Endometrium (tissue), 2 donors: Measurements from ENCODE around the gene BANF2.
A peak's percentile ranks its signal among the peaks of the same experiment; 100 is the strongest.

Experiments
- FAIRE-seq: peaks from 2 replicates; lab custom pipeline; 2012; peaks lifted over from hg19 to GRCh38; lab: Jason Lieb, UNC
- donor health status: control.
- donor health status: control.

Gene BANF2

DNA sequence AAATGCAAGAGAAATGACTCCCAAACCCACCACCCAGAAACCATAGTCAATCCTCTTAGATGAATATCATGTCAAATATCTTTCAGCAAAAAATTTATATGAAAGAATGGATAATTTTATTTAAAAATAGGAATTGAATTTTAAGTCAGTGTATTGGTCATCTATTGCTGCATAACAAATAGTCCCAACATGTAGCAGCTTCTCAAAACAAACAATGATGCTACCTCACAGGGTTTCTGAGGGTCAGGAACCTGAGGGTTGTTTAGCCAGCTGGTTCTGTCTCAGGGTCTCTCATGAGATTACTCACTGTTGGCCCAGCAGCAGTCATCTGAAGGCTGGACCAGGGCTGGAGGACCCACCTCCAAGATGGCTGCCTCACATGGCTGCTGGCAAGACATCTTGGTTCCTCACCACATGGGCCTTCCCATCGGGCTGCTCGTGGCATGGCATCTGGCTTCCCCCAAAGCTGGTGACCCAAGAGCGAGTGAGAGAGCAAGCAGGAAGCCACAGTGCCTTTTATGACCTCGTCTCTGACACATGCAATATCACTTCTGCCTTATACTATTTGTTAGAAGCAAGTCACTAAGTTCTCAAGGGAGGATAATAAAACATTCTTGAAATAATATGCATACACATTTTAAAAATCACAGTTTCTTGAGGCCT lies 36.3 kb downstream of the BANF2 start:
- no peak for FAIRE-seq

DNA sequence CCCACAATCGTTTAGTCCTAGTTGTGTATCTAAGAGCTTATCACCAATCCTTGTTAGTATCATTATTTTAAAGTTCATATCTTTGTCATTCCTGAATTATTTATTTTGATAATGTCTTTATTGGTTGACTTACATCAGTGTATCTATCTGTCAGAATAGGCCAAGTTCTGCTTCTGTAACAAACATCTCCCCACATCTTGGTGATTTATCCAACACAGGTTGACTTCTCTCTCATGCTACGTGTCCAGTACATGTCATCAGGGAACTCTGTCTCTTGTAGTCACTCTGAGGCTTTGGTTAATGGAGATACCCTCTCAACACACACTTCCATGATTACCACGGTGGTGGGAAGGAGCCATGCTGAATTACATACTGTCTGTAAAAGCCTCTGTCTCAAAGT lies 38.4 kb downstream of the BANF2 start:
- FAIRE-seq: no peak

DNA sequence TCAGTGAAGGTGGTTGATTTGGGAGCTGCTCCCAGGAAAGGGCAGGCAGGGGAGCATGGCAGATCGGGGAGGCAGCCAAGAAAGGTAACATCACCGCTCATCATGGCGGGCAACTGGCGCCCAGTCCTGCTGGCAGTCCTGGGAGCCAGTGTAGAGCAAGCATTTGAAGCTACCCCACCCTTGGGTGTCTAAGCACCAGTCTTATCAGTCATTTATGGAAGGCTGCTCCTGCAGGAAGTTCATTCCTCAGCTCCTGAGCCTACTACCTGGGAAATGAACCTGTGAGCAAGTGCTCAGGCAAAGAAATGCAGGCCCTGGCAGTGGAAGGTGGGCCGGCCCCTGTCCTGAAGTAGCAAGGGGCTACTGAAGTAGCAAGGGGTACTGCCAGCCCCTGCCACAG lies 41.5 kb downstream of the BANF2 start:
- FAIRE-seq: no peak

DNA sequence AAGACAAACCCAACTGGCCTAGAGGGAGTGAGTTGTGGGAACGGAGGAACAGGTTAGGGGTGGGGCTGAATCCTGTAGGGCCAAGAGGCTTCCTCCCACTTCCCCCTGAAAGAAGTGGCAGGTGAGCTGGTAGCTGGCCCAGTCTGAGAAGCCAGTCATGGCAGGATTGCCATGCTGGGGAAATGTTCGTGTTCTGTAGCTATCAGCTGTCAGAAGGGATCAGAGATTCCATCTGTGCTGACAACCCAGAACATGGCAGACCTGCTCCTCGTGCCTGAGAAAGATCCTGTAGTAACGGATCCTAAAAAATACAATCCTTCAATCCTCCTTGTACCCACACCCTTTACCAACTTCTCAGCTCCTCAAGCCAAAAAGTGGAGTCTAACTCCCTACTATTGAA lies 43.0 kb downstream of the BANF2 start:
- no peak for FAIRE-seq

DNA sequence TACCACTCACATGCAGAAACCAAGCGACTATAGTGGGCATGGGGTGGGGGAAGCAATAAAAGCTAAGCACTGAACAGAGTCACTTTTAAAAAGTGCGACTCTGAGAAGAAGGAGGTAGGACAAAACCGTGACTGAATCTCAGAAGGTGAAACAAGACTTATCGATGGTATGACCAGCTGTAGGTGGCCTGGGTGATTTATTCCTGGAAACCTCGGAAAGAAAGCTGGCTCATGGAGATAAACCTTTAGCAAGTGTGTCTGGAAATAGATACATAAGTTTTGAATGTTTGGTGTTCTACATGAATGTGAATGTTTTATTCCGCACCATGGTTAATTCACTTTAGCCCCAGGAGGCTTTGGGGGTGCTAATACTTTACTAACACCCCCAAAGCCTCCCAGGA lies 43.9 kb downstream of the BANF2 start:
- no peak for FAIRE-seq

DNA sequence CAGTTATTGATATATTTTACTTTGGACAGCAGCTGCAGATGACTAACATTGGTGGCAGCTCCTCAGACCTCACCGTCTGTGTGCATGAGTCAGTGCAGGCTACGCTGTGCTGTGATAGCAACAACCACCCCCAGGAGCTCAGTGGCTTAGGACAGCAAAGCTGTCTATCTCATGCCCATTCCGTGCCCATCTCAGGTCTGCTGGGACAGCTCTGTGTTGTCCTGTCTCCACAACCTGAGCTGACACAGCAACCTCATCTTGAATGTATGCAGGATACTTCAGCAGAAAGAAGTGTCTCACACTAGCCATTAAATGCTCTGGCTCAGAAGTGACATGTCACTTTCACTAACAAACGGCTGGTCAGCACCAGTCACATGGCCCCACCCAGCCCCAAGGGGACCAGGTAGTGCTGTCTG lies 47.7 kb downstream of the BANF2 start:
- no peak for FAIRE-seq

DNA sequence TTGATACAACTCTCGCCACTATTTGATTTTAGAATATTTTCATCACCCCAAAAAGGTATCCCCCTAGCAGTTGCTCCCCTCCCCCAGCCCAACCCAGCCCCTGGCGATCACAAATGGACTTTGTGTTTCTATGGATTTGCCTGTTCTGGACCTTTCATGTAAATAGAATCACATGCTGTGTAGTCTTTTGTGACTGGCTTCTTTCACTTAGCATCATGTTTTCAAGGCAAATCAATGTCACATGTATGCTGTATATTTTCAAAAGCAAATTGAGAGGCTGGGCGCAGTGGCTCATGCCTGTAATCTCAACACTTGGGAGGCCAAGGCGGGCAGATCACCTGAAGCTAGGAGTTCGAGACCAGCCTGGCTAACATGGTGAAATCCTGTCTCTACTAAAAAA lies 48.5 kb downstream of the BANF2 start:
- FAIRE-seq: no peak

DNA sequence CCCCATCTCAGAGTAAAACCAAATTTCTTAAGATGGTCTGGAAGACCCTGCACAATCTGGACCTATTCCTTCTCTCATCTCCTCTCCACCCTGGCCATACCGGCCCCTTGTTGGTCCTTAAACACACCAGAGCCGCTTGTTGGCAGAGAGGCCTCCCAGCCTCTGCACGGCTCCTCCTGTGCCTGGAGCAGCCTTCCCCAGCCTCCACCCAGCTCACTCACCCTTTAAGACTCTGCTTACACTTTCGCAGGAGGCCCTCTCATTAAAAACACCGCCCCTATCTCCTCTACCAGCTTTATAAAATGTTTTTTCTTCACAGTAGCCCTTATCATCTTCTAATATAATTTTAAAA lies 49.8 kb downstream of the BANF2 start:
- no peak for FAIRE-seq

DNA sequence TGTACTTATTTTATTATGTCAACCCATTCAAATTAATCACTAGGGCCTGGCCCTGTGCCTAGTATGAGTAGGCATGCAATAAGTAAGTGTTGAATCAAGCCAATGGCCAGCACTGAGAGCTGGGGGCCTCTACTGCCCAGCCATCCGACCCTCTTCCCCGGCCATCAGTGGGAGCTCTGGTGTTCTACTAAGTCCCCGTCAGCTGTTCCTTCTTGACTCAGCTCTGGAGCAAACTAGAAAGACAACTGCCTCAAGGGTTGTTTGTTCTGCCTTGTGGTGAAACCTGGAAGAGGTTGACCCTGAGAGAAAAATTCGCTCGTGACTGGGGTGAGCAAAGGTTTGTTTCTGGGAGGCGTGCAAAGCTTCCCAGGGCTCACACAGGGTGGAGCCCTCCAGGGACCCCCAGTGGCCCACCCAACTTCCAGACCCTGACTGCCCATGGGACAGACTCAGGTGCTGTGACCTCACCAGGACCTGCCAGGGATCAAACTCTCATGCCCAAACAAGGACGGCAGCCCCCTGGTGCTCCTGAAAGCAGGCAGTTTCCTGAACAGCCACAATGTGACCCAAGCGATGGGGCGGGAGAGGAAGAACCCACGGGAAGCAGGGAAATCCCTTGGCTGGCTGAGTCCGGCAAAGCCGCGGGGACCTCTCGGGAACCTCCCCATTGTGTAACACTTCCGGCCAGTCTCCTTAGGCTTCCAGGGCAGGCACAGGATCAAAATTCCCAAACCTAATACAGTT lies 50.4 kb downstream of the BANF2 start:
- no peak for FAIRE-seq

DNA sequence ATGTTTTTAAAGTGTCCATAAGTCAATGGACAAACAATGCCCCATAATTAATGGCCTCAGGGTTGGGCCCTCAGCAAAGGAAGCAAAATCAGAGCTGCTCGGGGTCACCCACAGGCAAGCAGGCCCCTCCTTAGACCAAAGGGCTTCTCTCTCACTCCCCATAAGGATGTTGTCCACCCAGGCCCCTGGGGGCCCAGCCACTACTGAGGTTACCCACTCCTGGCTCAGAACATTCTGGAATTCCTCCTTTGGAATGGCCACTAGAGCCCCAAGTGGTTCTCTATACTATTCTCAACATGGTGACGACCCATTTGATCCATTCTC lies 50.9 kb downstream of the BANF2 start:
- FAIRE-seq: no peak

DNA sequence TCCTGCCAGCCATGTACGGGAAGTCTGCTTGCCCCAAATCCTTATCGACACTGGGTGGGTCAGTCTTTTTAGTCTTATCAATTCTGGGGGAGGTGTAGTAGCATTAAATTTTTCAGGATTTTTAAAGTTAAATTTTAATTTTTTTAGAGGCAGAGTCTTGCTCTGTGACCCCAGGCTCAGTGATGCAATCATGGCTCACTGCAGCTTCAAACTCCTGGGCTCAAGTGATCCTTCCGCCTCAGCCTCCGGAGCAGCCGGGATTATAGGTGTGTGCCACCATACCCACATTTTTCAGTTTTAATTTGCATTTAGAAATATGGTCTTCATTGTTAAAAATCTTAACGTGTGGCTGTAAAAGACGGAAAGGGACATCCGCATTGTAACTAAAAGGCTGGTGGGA lies 51.9 kb downstream of the BANF2 start:
- FAIRE-seq: no peak

DNA sequence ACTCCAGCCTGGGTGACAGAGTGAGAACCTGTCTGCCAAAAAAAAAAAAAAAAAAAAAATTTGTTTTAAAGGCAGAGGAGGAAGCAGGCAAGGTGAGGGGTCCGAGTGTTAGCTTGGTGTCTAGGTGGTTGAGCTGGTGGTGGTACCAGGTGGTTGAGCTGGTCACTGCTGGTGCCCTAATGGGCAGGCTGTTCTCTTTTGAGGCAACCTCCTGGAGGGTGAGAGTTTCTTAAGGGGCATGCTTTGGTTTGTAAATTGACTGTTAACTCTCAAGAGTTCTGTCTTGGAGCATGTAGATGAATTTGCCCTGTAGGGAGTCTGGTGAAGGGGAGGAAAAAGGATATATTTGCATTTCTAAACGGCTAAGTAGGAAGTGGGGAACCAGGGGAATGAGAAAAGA lies 52.7 kb downstream of the BANF2 start:
- FAIRE-seq: no peak

DNA sequence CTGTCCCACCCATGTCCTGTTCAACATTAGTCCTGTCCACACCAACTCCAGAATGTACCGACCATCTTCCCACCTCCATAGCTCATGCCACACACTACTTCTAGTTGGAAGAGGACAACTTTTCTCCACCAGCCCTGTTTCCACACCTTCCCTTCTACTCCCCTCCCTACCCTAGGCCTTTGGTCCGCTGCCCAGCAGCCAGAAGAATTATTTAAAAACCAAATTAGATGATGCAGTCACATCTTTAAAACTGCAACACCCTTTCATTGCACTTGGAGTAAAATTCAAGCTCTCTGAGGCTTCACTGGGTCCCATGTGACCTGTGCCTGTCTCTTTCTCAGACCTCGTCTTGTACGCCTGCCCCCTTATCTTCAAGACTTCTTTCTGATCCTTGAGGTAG lies 53.8 kb downstream of the BANF2 start:
- FAIRE-seq: no peak

DNA sequence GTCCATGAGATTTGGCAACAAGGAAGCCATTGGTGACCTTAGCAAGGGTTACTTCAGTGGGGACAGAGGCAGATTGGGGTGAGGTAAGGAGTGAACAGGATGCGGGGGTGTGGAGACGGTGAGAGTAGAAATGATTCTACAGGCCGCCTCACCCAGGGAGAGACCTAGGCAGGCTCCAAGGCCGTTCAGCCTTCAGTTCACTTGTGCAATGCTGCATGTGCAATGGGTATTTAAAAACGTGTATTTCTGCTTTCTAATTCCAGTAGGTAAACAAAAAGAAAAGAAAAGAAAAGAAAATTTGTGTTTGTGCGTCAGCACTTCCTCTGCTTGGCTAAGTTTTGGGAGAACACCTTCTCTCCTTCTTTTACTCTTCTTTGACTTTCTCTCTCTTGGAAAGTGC lies 56.8 kb downstream of the BANF2 start:
- FAIRE-seq: no peak

DNA sequence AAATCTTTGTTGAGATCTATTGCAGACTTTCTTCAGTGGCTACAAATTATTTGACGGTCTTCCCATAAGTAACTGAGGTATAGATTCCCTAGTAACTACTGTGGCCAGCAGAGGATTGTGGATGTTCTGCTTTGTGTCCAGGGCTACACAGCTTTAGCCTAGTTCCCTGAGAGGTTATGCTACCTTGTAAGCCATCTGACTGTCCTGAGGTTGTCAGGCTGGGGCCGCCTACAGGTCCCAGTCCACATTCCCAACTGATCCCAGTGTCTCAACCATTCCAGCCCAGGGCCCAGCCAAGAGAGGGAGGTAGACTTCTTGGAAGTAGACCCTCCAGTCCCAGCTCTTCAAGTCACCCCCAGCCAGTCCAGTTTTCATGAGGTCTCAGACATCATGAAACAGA lies 57.7 kb downstream of the BANF2 start:
- no peak for FAIRE-seq

DNA sequence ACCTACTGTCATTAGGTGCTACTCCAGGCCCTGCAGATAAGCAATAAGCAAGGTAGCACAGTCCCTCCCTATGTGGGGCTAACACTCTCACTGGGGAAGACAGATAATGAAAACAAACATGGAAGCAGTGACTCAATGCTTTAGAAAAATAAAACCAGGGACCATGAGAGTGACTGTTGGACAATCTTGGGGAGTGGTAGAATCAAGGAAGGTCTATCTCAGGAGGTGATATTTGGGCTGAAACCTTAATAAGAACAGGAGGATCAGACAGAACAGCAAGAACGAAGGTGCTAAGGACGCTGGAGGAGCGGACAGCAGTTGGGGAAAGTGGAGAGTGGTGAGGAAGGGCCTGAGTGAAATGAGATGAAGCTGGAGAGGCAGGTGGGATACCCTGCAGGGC lies 58.2 kb downstream of the BANF2 start:
- no peak for FAIRE-seq

DNA sequence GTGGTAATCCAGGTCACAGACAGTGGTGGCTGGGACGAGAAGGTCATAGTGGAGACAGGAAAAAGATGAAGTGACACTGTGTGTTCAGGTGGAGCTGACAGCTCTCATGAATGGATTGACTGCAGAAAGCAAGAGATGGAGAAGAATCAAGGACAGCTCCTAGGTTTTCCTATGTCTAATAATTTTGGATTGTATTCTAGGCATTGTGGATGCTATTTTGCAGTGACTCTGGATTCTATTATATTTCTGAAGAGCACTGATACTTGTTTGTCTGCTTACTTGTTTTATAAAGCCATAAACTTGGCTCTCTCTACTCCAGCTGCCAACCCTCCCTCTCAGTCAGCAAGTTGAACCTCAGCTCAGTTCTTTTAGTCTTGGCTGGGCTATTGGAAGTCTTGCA lies 58.7 kb downstream of the BANF2 start:
- FAIRE-seq: no peak

DNA sequence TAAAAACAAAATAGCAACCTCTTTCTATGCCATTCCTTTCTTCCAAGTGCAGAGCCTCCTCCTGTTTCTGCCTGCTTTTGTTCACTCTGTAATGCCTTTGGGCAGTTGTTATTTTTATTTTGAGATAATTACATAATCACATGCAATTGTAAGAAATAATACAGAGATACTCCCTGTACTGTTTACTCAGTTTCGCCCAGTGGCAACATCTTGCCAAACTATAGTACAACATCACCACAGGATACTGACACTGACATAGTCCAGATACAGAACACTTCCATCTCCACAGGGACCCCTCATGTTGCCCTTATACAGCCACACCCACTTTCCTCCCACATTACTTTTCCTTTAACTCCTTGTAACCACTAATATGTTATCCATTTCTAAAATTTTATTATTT lies 59.7 kb downstream of the BANF2 start:
- peak; percentile 91 for FAIRE-seq

DNA sequence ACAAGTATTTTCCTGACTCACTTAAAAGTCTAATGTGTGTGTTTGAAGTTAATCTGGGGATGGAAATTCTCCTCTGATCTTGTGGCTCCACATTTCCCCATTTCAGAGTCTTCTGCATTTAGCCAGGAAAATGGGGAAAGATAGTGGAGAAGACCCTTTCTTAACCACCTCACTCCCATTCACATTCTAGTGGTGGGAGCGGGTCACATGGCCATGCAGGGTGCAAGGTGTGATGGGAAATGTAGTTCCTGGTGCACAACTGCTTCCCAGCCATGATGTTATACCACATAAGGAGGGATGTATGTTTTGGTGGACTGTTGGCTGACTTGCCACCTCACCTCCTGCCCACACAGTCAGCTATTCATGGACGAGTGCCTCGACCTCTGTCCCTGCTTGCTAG lies 61.8 kb downstream of the BANF2 start:
- no peak for FAIRE-seq

DNA sequence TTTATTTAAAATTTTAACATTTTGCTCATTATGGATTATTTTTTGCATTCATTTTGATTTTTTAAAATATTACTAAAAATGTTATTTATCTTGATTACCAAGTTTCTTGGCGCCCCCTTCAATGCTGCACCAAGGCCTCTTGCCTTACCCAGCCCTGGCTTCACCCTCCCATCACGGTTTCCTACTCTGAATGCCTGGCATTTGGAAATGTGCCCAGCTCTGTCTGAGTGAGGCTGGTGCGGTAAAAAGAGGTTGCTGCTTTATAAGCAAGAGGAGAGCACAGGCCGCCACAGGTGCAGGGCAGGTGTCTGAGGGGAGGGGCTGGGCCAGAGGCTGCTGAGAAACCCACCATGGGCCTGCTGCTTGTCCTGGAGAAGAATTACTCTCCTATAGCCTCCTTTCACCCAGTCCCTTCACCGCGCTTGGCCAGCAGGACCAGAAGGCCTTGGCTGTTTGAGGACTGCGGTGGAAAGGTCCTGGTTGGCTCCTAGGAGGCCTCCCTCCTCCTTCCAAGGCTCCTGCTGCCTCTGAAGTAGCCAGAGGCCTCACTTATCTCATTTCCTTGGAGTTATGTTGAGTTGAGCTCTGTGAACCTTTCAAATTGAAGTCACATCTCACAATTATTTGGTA lies 62.6 kb downstream of the BANF2 start:
- no peak for FAIRE-seq

DNA sequence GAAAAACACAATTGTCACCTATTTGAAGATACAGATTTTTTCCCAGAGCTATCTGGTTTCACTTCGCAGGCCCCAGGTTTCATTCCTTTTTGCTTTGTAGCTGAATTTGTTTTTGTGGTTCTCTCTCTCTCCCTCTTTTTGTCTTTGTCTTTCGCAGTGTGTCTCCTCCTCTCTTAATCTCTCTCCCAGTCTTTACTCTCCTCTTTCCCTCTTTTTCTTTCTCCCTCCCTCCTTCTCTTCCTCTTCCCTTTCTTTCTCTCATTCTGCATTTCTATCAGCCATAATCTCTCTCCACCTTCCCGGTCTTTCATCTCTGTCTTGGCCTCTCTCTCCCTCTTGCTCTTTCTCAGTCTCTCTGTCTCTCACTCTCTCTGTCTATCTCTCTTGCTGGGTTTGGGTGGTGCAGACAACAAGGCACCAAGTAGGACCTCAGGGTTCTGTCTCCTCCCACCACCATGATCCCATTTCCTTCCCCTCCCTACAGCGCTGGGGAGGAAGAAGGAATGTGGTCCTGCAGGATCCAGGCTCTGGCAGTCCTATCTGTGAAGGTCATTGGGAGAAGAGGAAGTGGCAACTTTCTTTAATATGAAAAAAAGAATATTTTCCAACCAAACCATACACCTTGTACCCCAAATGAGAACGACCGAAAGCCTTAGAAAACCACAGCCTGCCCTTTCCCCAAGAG lies 63.2 kb downstream of the BANF2 start:
- FAIRE-seq: no peak

DNA sequence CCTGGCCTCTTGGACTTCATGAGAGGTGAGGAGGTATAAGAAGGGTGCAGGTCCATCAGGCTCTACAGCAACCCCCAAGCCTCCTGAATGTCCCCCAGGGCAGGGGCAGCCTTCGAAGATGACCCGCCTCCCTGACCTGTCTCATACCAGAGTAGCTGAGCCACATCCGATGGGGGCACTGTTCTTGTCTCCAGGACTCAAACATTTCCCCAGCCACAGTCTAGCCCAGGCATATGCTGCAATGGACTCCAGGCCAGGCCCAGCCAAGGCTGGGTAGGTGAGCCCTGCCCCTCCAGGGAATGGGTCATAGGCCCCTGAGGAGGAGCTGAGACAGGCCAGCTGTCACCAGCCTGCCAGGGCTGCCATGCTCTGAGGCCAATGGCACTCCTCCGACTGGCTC lies 65.3 kb downstream of the BANF2 start:
- no peak for FAIRE-seq

DNA sequence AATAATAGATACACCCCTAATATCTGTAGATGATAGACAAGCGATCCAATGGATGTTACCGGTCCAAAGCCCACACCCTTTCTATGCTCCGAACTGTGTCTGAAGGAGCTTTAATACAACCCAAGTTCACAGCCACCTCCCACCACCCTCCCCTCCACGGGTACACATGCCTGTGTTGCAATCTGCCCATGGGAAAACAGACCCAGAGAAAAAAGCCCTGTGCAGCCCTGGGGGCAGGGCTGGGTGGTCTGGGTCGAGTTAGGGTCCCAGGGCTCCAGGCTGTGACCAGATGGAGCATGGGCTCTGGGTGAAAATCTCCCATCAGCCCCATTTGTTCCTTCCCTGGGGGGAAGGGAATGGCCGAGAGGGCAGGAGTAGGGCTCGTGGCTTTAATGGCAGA lies 65.8 kb downstream of the BANF2 start:
- FAIRE-seq: no peak
